H1 (cell line): Measurements from ENCODE around the gene SLC25A21. TPM values are rescaled to one million over a fixed set of nuclear protein-coding genes. Genes with fewer than 3 reads are reported as not detected.

Experiments used
- BCL11A ChIP-seq, 2 experiments: IDR thresholded peaks; one replicate each; pipeline ENCODE4 v1.6.1; 2011; ENCODE audit warnings: low read depth in 2 of 2, low read length in 2 of 2, mild to moderate bottlenecking in 2 of 2
- MAFK ChIP-seq: IDR thresholded peaks from 2 replicates; pipeline ENCODE4 v1.6.1; 2012; ENCODE audit warnings: low read depth, mild to moderate bottlenecking, improper control_type of control experiment, low read length
- RAD21 ChIP-seq, 2 experiments: IDR thresholded peaks in 1 of 2; conservative IDR thresholded peaks in 1 of 2; 2 replicates each; pipeline ENCODE4 v1.6.1; 2011; ENCODE audit warnings: low read depth in 2 of 2, low read length in 2 of 2, improper control_type of control experiment in 1 of 2, inconsistent platforms in 1 of 2, mild to moderate bottlenecking in 1 of 2, moderate library complexity in 1 of 2
- polyA plus RNA-seq, 7 experiments: library from polyadenylated mRNA; depleted of rRNA in 3 of 7; stranded (reverse) in 5 of 7; unstranded in 2 of 7; fragments of >200 nt in 5 of 7; fragments of 200-250 nt in 2 of 7; gene quantifications; 1 replicate in 5 of 7; 2 replicates in 1 of 7; 4 replicates in 1 of 7; pipeline versions ENCODE4 v1.2.1 to v1.2.3, GENCODE V29; 2011 to 2013; ENCODE audit warnings: missing spikeins in 2 of 7, mixed read lengths in 2 of 7
- total RNA-seq: library from RNA; stranded (reverse); fragmentation: NEBNext Ultra II Directional; extraction: Animal tissue kit (Norgen Biotek cat#: 25700); gene quantifications from 2 replicates; pipeline ENCODE4 v1.2.1, GENCODE V29; 2021
- TF ChIP-seq, protein P1 (sequence below): IDR thresholded peaks from 2 replicates; pipeline ENCODE4 v1.6.1; 2012; ENCODE audit warnings: inconsistent platforms

Gene SLC25A21
- total and polyA plus RNA-seq, 2 of the 8 experiments (the other 6 are each of a cell fraction or from before 2014, with no cell fraction given) = 6.9 to 15.7 TPM

GRCh38 chr14:37129047-37129446, 43.4 kb downstream of the SLC25A21 start (continued):
- TF ChIP-seq BCL11A (IDR thresholded peaks at IDR 0.05; ENCODE audit: low read depth in 2 of 2, low read length in 2 of 2) = no peak
- TF ChIP-seq MAFK = no peak
- TF ChIP-seq, protein P1, sequence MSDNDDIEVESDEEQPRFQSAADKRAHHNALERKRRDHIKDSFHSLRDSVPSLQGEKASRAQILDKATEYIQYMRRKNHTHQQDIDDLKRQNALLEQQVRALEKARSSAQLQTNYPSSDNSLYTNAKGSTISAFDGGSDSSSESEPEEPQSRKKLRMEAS = no peak
- TF ChIP-seq RAD21 (IDR thresholded peaks at IDR 0.05 in 1 of 2, conservative IDR thresholded peaks at IDR 0.05 in 1 of 2; ENCODE audit: low read depth in 2 of 2, low read length in 2 of 2) = no peak
